HG02852 (cell line): ENCODE results near the gene DCDC2C.

Source experiments
- ATAC-seq: cut with Tn5 transposase; IDR thresholded peaks from one replicate; pipeline ENCODE4 v1.9.1; 2021; ENCODE audit warnings: mild to moderate bottlenecking, moderate library complexity; ENCODE audit not compliant: unreplicated experiment

The DCDC2C gene

GRCh38 chr2:3672861-3673678 is 30.3 kb upstream of the DCDC2C start:
- no peak for ATAC-seq

- no peak for ATAC-seq
These were observed 29.1 kb upstream of the DCDC2C start for GRCh38 chr2:3674066-3674845.

GRCh38 chr2:3675687-3676086 is 27.7 kb upstream of the DCDC2C start:
- no peak for ATAC-seq

GRCh38 chr2:3677436-3677835 is 25.9 kb upstream of the DCDC2C start:
- no peak for ATAC-seq

- no peak for ATAC-seq
These were observed 25.2 kb upstream of the DCDC2C start for GRCh38 chr2:3678212-3678611.

GRCh38 chr2:3679180-3679579 is 24.2 kb upstream of the DCDC2C start:
- no peak for ATAC-seq

- ATAC-seq = no peak
These were observed 23.6 kb upstream of the DCDC2C start for GRCh38 chr2:3679616-3680393.

- ATAC-seq = no peak
These were observed 22.6 kb upstream of the DCDC2C start for GRCh38 chr2:3680548-3681345.

GRCh38 chr2:3681625-3682024 is 21.8 kb upstream of the DCDC2C start:
- no peak for ATAC-seq

- ATAC-seq = no peak
These were observed 20.6 kb upstream of the DCDC2C start for GRCh38 chr2:3682811-3683210.

- ATAC-seq = no peak
These were observed 19.5 kb upstream of the DCDC2C start for GRCh38 chr2:3683748-3684454.

GRCh38 chr2:3689998-3690748 is 13.2 kb upstream of the DCDC2C start:
- ATAC-seq = no peak

- ATAC-seq = no peak
These were observed 11.0 kb upstream of the DCDC2C start for GRCh38 chr2:3692375-3692774.

- ATAC-seq = no peak
These were observed 6.8 kb upstream of the DCDC2C start for GRCh38 chr2:3696545-3696944.

- no peak for ATAC-seq
These were observed 2.3 kb upstream of the DCDC2C start for GRCh38 chr2:3701071-3701470.

GRCh38 chr2:3703757-3704355 is 481 bp downstream of the DCDC2C start:
- ATAC-seq = no peak

GRCh38 chr2:3704692-3705091 is 1.3 kb downstream of the DCDC2C start:
- ATAC-seq = no peak

GRCh38 chr2:3705782-3706181 is 2.4 kb downstream of the DCDC2C start:
- no peak for ATAC-seq

- ATAC-seq = no peak
These were observed 3.5 kb downstream of the DCDC2C start for GRCh38 chr2:3706892-3707291.
